ENCODE measurements around the gene ADAM10.

The ADAM10 gene

DNA sequence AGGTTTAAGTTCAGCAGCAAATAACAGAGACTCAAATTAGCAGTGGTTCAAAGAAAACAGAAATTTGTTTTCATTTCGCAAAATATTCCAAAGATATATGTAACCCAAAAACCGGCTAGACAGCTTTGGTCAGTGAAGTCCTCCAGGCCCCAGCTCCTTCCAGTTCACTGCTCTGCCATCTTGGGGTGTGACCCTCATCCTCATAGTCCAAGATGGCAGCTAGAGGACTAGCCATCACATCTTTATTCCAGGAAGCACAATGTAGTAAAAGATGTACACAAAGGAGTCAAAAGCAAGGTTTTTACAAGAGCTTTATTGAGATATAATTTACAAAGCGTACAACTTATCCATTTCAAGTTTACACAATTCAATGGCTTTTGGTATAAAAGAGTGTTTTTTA is 210.6 kb downstream of the ADAM10 start:
- Mint-ChIP-seq H3K9me3 (no peaks in the 10 kb centered on the region), H3K4me1 (peaks cover 24% of the 10 kb centered on the region), H3K4me3 (no peak overlapping the region), H3K36me3 (ENCODE audit: low read depth) (no peaks in the 10 kb centered on the region), H3K27ac (no peak overlapping the region), H3K27me3 (ENCODE audit: low read depth) (peaks cover 23% of the 10 kb centered on the region)
- TF ChIP-seq, protein P1, sequence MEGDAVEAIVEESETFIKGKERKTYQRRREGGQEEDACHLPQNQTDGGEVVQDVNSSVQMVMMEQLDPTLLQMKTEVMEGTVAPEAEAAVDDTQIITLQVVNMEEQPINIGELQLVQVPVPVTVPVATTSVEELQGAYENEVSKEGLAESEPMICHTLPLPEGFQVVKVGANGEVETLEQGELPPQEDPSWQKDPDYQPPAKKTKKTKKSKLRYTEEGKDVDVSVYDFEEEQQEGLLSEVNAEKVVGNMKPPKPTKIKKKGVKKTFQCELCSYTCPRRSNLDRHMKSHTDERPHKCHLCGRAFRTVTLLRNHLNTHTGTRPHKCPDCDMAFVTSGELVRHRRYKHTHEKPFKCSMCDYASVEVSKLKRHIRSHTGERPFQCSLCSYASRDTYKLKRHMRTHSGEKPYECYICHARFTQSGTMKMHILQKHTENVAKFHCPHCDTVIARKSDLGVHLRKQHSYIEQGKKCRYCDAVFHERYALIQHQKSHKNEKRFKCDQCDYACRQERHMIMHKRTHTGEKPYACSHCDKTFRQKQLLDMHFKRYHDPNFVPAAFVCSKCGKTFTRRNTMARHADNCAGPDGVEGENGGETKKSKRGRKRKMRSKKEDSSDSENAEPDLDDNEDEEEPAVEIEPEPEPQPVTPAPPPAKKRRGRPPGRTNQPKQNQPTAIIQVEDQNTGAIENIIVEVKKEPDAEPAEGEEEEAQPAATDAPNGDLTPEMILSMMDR (IDR thresholded peaks at IDR 0.05; ENCODE audit: unreplicated experiment in 3 of 3) = no peak
